IMR-90 (cell line): ENCODE results near the gene INTS15. TPM values are rescaled to one million over a fixed set of nuclear protein-coding genes. Genes with fewer than 3 reads are reported as not detected.
A peak's percentile ranks its signal among the peaks of the same experiment; 100 is the strongest.

Experiments
- ATAC-seq: fragments of 200-7000 bp; cut with Tn5 transposase; 2 replicates; pipeline ENCODE4 v1.9.1; 2020; ENCODE audit warnings: low read depth, mild to moderate bottlenecking, moderate library complexity
- BruUV-seq: library from RNA; stranded (reverse); fragments of 400-500 nt; replicated peaks from 2 replicates; lab custom pipeline; 2021; lab: Mats Ljungman, UMichigan
- CTCF ChIA-PET: fragments of 300-600 bp; formaldehyde crosslinking; extraction: SDS; loops from one replicate; lab custom pipeline; 2021; ENCODE audit warnings: antibody characterized with exemption; lab: Yijun Ruan, JAX
- POLR2A ChIA-PET: fragments of 300-600 bp; sonication (Branson Sonifier 250); formaldehyde crosslinking; loops from one replicate; lab custom pipeline; 2022; ENCODE audit warnings: antibody characterized with exemption; ENCODE audit not compliant: unreplicated experiment; lab: Charles Lee
- DNase-seq: peaks from one replicate; pipeline ENCODE4 v3.0.0; 2013
- H2AFZ ChIP-seq: replicated peaks from 2 replicates; pipeline ENCODE3; 2013; ENCODE audit warnings: low read length, mild to moderate bottlenecking; ENCODE audit not compliant: poor library complexity
- H2AK5ac ChIP-seq: 2 replicates; pipeline ENCODE4 v1.6.1; 2013; ENCODE audit warnings: low read depth, low read length, inconsistent platforms
- H2AK9ac ChIP-seq: replicated peaks from 2 replicates; pipeline ENCODE3; 2013; ENCODE audit warnings: mild to moderate bottlenecking, low read depth, low read length, moderate library complexity; ENCODE audit not compliant: poor library complexity
- H2BK120ac ChIP-seq: 2 replicates; pipeline ENCODE4 v1.6.1; 2013; ENCODE audit warnings: low read depth, low read length, inconsistent platforms
- H2BK15ac ChIP-seq: 3 replicates; pipeline ENCODE4 v1.6.1; 2013; ENCODE audit warnings: low read depth, low read length, inconsistent platforms
- H2BK20ac ChIP-seq: 2 replicates; pipeline ENCODE4 v1.6.1; 2013; ENCODE audit warnings: low read depth, mild to moderate bottlenecking, inconsistent platforms, low read length, moderate library complexity
- H2BK5ac ChIP-seq: 2 replicates; pipeline ENCODE4 v1.6.1; 2013; ENCODE audit warnings: mild to moderate bottlenecking, low read depth, low read length, inconsistent platforms; ENCODE audit not compliant: poor library complexity, severe bottlenecking
- H3K14ac ChIP-seq: replicated peaks from 2 replicates; pipeline ENCODE4 v1.6.1; 2013; ENCODE audit warnings: low read depth, low read length, inconsistent platforms
- H3K18ac ChIP-seq: 2 replicates; pipeline ENCODE4 v1.6.1; 2013; ENCODE audit warnings: low read depth, low read length, control low read depth
- H3K23ac ChIP-seq: 2 replicates; pipeline ENCODE4 v1.6.1; 2013; ENCODE audit warnings: low read depth, low read length, inconsistent platforms
- H3K27ac ChIP-seq: 2 replicates; pipeline ENCODE4 v1.5.1; 2013; ENCODE audit warnings: mild to moderate bottlenecking, control low read depth, low read length; ENCODE audit not compliant: insufficient read depth
- H3K27me3 ChIP-seq: 2 replicates; pipeline ENCODE4 v1.6.1; 2013; ENCODE audit warnings: low read length; ENCODE audit not compliant: control insufficient read depth, insufficient read depth
- H3K36me3 ChIP-seq: 2 replicates; pipeline ENCODE4 v1.6.1; 2013; ENCODE audit warnings: low read length, mixed read lengths; ENCODE audit not compliant: control insufficient read depth, insufficient read depth
- H3K4ac ChIP-seq: 2 replicates; pipeline ENCODE4 v1.6.1; 2013; ENCODE audit warnings: low read depth, low read length, inconsistent platforms
- H3K4me1 ChIP-seq: 2 replicates; pipeline ENCODE4 v1.6.1; 2013; ENCODE audit warnings: low read length, mixed read lengths; ENCODE audit not compliant: control insufficient read depth, insufficient read depth
- H3K4me2 ChIP-seq: 2 replicates; pipeline ENCODE4 v1.6.1; 2013; ENCODE audit warnings: low read depth, mild to moderate bottlenecking, control low read depth, low read length, moderate library complexity
- H3K4me3 ChIP-seq: 2 replicates; pipeline ENCODE4 v1.5.1; 2013; ENCODE audit warnings: low read depth, mild to moderate bottlenecking, control low read depth, low read length, moderate library complexity; ENCODE audit not compliant: insufficient read depth
- H3K56ac ChIP-seq: 2 replicates; pipeline ENCODE4 v1.6.1; 2013; ENCODE audit warnings: low read length, inconsistent platforms; ENCODE audit not compliant: insufficient read depth; ENCODE audit errors: extremely low read depth
- H3K79me1 ChIP-seq, 2 experiments: 2 replicates each; pipeline ENCODE4 v1.6.1; 2013; ENCODE audit warnings: low read length in 2 of 2, inconsistent platforms in 1 of 2, low read depth in 1 of 2
- H3K9ac ChIP-seq: 2 replicates; pipeline ENCODE4 v1.6.1; 2013; ENCODE audit warnings: low read depth, low read length, control low read depth
- H3K9me1 ChIP-seq: 2 replicates; pipeline ENCODE4 v1.6.1; 2013; ENCODE audit warnings: low read length, inconsistent platforms; ENCODE audit not compliant: insufficient read depth
- H3K9me3 ChIP-seq: 2 replicates; pipeline ENCODE4 v1.6.1; 2013; ENCODE audit warnings: low read length; ENCODE audit not compliant: control insufficient read depth, insufficient read depth
- H4K20me1 ChIP-seq: 2 replicates; pipeline ENCODE4 v1.6.1; 2013; ENCODE audit warnings: low read length, inconsistent platforms; ENCODE audit not compliant: insufficient read depth
- H4K5ac ChIP-seq: 2 replicates; pipeline ENCODE4 v1.6.1; 2013; ENCODE audit warnings: mild to moderate bottlenecking, low read depth, low read length, control low read depth
- H4K8ac ChIP-seq, 2 experiments: 2 replicates each; pipeline ENCODE4 v1.6.1; 2013; ENCODE audit warnings: low read depth in 2 of 2, low read length in 2 of 2, control low read depth in 1 of 2, inconsistent platforms in 1 of 2
- H4K91ac ChIP-seq: 2 replicates; pipeline ENCODE4 v1.6.1; 2013; ENCODE audit warnings: low read depth, low read length, inconsistent platforms; ENCODE audit not compliant: insufficient read depth
- BHLHE40 ChIP-seq: fragments of 150-350 bp; IDR thresholded peaks from 2 replicates; pipeline ENCODE4 v1.6.1; 2016; ENCODE audit warnings: mild to moderate bottlenecking, low read depth, low read length
- CHD1 ChIP-seq: IDR thresholded peaks from 2 replicates; pipeline ENCODE4 v1.6.1; 2012; ENCODE audit warnings: low read depth, low read length, improper control_type of control experiment
- MAFK ChIP-seq: IDR thresholded peaks from 2 replicates; pipeline ENCODE4 v1.6.1; 2012; ENCODE audit warnings: low read depth, low read length, improper control_type of control experiment
- MAZ ChIP-seq: IDR thresholded peaks from 2 replicates; pipeline ENCODE4 v1.6.1; 2012; ENCODE audit warnings: low read depth, mild to moderate bottlenecking, low read length, improper control_type of control experiment, moderate library complexity, borderline replicate concordance
- MXI1 ChIP-seq: IDR thresholded peaks from 2 replicates; pipeline ENCODE4 v1.6.1; 2012; ENCODE audit warnings: low read depth, mild to moderate bottlenecking, low read length, moderate library complexity, borderline replicate concordance
- POLR2A ChIP-seq: IDR thresholded peaks from 2 replicates; pipeline ENCODE4 v1.6.1; 2012; ENCODE audit warnings: mild to moderate bottlenecking, low read depth, low read length
- WGBS, 2 experiments: methylation state at CpG; one replicate each; pipeline versions ENCODE4 v1.1.5 to v1.1.7; 2013; ENCODE audit warnings: missing lambda C conversion rate in 2 of 2; ENCODE audit not compliant: insufficient read length in 1 of 2; ENCODE audit errors: extremely low coverage in 2 of 2; 5-methylcytosine and 5-hydroxymethylcytosine counted together
- dilution Hi-C: fragments of 300-500 bp; cut with HindIII; formaldehyde crosslinking; loops from one replicate; pipeline ENCODE4 v1.14.3; 2018; ENCODE audit warnings: low sequenced_read_pairs; ENCODE audit not compliant: unreplicated experiment
- in situ Hi-C: fragments of 300-500 bp; cut with MboI; formaldehyde crosslinking; loops from 3 replicates; pipeline ENCODE4 v1.14.3; 2019; ENCODE audit warnings: low sequenced_read_pairs, inconsistent platforms, mixed read lengths
- intact Hi-C: fragments of 100-400 bp; cut with micrococcal nuclease; formaldehyde crosslinking; loops from 2 replicates; pipeline ENCODE4 v1.10.0; 2022
- polyA plus RNA-seq, 3 experiments: library from polyadenylated mRNA; depleted of rRNA; stranded (reverse); fragments of >200 nt; gene quantifications; 2 replicates each; pipeline ENCODE4 v1.2.3, GENCODE V29; 2012; ENCODE audit warnings: low replicate concordance in 1 of 3
- total RNA-seq: library from RNA; depleted of rRNA; stranded (reverse); fragments of >200 nt; gene quantifications from 2 replicates; pipeline ENCODE4 v1.2.3, GENCODE V29; 2012

The INTS15 gene
- total and polyA plus RNA-seq, 2 of the 4 experiments (the other 2 are of a cell fraction) = 7.0 to 20.8 TPM

DNA sequence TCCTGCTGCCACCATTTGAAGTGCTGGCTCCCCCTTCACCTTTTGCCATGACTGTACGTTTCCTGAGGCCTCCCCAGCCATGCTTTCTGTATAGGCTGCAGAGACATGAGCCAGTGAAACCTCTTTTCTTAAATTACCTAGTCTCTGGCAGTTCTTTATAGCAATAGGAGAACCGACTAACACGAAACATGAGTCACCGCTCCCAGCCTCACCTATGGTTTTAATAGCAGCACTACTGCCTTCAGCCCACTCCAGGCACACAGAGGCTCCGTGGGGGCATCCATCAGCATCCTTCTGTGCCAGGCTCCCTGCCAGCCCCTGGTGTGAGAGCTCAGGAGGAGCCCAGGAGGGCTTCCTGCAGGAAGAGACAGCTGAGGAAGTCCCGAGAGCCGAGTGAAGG is 41.8 kb downstream of the INTS15 start:
- dilution Hi-C loops (no loop called here), in situ Hi-C loops (no loop called here), intact Hi-C loops (no loop called here)
- no peaks in the 10 kb centered on the region; the same call in 1 of the 2 replicates for H3K27me3 ChIP-seq
- H4K91ac ChIP-seq = no peak overlapping the region
- H3K56ac ChIP-seq = no peak overlapping the region
- H3K9ac ChIP-seq = no peak overlapping the region
- H2BK20ac ChIP-seq = no peak overlapping the region
- H3K4me3 ChIP-seq = no peak overlapping the region
- no peak overlapping the region for H2AK5ac ChIP-seq
- CTCF ChIA-PET = no interaction called here
- no peak overlapping the region for H3K4me2 ChIP-seq
- ATAC-seq (no peak), DNase-seq (no peak)
- H3K4me1 ChIP-seq = peaks cover 3% of the 10 kb centered on the region
- H3K27ac ChIP-seq = no peak overlapping the region
- peak overlapping the region; percentile 24 for H2AK9ac ChIP-seq
- no peak overlapping the region for H3K23ac ChIP-seq
- no peaks in the 10 kb centered on the region for H3K79me1 ChIP-seq
- H3K14ac ChIP-seq = no peak overlapping the region
- POLR2A ChIA-PET = no interaction called here
- no peaks in the 10 kb centered on the region for H3K36me3 ChIP-seq
- no peak overlapping the region for H2BK15ac ChIP-seq
- H2AFZ ChIP-seq = no peak overlapping the region
- BruUV-seq = no TSS peak
- H2BK5ac ChIP-seq = no peak overlapping the region
- 0 out of 2 replicates have a peak, but pooled peaks cover 4% of the 10 kb centered on the region for H3K9me1 ChIP-seq
- no peak overlapping the region for H4K8ac ChIP-seq
- WGBS, 2 experiments = 40% methylated on average over 1 of the region's 7 CpGs; no CpG with 5 or more reads in 1 of the 2 experiments
- no peak overlapping the region for H2BK120ac ChIP-seq
- no peak overlapping the region for H3K18ac ChIP-seq
- no peaks in the 10 kb centered on the region for H3K9me3 ChIP-seq
- no peaks in the 10 kb centered on the region for H4K20me1 ChIP-seq
- TF ChIP-seq BHLHE40 (no peak), CHD1 (no peak), POLR2A (no peak), MAFK (no peak), MAZ (no peak), MXI1 (no peak)
- no peak overlapping the region for H4K5ac ChIP-seq
- no peak overlapping the region for H3K4ac ChIP-seq
